Measurements from ENCODE around the gene SHB. TPM values are rescaled to one million over a fixed set of nuclear protein-coding genes. Genes with fewer than 3 reads are reported as not detected.

SHB gene
- total RNA-seq, 2 experiments from 2014 or later: 2.8 to 3.2 TPM

DNA sequence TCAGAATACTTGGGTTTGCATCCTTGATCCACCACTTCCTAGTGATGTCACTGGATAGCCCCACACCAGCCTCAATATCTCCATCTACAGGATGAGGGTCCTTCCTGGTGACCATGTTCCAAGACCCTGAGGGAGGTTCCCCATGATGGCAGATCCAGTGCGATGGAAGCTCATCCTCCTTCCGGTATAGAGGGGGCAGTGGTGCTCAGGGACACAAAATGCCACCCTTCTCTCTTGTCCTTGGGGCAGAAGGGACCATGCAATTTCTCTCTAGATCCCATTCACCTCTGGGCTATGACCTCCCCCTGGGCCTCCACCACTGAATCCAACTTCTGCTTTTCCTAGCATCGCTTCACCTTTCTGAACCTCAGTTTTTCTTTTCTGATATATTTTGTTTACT lies 159.7 kb downstream of the SHB start:
- intact Hi-C loops (cut with micrococcal nuclease): no loop called here
- Mint-ChIP-seq H3K9me3 (no peaks in the 10 kb centered on the region), H3K36me3 (ENCODE audit: low read depth) (no peaks in the 10 kb centered on the region), H3K4me1 (ENCODE audit: low read depth) (peaks cover 7% of the 10 kb centered on the region), H3K27ac (no peak overlapping the region), H3K4me3 (no peak overlapping the region), H3K27me3 (no peaks in the 10 kb centered on the region)
- ChIA-PET POLR2A (no interaction called here), CTCF (interaction anchor here (2.0 kb wide), 1 partner anchor 179 kb away, joined by 7 read pairs; no protein-coding TSS in a partner anchor)
- TF ChIP-seq, protein P1, sequence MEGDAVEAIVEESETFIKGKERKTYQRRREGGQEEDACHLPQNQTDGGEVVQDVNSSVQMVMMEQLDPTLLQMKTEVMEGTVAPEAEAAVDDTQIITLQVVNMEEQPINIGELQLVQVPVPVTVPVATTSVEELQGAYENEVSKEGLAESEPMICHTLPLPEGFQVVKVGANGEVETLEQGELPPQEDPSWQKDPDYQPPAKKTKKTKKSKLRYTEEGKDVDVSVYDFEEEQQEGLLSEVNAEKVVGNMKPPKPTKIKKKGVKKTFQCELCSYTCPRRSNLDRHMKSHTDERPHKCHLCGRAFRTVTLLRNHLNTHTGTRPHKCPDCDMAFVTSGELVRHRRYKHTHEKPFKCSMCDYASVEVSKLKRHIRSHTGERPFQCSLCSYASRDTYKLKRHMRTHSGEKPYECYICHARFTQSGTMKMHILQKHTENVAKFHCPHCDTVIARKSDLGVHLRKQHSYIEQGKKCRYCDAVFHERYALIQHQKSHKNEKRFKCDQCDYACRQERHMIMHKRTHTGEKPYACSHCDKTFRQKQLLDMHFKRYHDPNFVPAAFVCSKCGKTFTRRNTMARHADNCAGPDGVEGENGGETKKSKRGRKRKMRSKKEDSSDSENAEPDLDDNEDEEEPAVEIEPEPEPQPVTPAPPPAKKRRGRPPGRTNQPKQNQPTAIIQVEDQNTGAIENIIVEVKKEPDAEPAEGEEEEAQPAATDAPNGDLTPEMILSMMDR (IDR thresholded peaks at IDR 0.05): no peak
- ATAC-seq (no peak), DNase-seq (no peak)

DNA sequence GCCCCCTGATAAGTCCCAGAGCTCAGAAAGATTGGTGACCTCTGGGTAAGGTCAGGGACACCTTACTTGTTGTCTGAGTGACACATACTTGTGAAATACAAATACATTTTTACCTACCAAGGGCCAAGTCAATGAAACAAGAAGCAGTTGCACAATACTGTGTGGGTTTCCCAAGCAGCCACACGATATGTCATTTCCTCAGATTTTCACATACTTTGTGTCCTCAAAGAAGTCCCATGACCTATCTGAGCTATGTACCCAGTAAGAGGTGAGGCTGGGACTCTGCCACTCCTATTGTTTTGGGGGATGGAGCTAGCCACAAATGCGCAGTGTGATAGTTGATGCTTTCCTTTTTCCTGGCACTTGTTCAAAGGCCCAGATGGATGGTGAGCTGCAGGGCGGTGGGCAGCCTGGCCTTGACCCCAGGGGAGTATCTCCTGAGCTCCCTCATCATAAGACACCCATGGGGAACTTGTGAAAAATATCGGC lies 160.3 kb downstream of the SHB start:
- peaks cover 7% of the 10 kb centered on the region for H3K4me1 Mint-ChIP-seq (ENCODE audit: low read depth)
- ATAC-seq (no peak), DNase-seq (no peak)
- H3K27ac Mint-ChIP-seq: no peak overlapping the region
- ChIA-PET POLR2A (no interaction called here), CTCF (interaction anchor here (0.7 to 2.0 kb wide), 3 partner anchors 161 to 251 kb away, joined by 3 to 7 read pairs (median 5); no protein-coding TSS in a partner anchor)
- intact Hi-C loops (cut with micrococcal nuclease): no loop called here
- H3K4me3 Mint-ChIP-seq: no peak overlapping the region
- no peaks in the 10 kb centered on the region for H3K27me3 Mint-ChIP-seq
- H3K36me3 Mint-ChIP-seq (ENCODE audit: low read depth): no peaks in the 10 kb centered on the region
- H3K9me3 Mint-ChIP-seq: no peaks in the 10 kb centered on the region
- TF ChIP-seq, protein P1 (IDR thresholded peaks at IDR 0.05): no peak

DNA sequence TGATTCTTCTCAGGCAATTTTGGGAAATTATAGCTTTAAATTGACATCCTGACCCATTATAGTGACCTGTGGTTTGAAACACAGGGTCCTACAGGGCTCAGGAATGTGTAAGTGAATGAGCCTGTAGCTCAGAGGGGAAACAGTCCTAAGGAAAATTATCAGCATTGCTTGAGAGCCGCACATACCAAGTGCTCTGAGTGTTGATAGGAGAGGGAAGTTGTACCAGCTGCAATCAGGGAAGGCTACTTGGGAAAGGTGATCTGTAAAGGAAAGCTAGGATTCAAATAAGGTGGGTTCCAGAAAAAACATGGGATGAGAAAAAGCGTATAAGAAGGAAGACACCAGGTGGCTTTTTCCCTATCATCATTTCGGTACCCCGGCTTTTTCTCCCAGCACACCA lies 160.7 kb downstream of the SHB start:
- CTCF ChIA-PET: interaction anchor here (0.7 to 2.0 kb wide), 3 partner anchors 160 to 252 kb away, joined by 3 to 7 read pairs (median 5); no protein-coding TSS in a partner anchor

DNA sequence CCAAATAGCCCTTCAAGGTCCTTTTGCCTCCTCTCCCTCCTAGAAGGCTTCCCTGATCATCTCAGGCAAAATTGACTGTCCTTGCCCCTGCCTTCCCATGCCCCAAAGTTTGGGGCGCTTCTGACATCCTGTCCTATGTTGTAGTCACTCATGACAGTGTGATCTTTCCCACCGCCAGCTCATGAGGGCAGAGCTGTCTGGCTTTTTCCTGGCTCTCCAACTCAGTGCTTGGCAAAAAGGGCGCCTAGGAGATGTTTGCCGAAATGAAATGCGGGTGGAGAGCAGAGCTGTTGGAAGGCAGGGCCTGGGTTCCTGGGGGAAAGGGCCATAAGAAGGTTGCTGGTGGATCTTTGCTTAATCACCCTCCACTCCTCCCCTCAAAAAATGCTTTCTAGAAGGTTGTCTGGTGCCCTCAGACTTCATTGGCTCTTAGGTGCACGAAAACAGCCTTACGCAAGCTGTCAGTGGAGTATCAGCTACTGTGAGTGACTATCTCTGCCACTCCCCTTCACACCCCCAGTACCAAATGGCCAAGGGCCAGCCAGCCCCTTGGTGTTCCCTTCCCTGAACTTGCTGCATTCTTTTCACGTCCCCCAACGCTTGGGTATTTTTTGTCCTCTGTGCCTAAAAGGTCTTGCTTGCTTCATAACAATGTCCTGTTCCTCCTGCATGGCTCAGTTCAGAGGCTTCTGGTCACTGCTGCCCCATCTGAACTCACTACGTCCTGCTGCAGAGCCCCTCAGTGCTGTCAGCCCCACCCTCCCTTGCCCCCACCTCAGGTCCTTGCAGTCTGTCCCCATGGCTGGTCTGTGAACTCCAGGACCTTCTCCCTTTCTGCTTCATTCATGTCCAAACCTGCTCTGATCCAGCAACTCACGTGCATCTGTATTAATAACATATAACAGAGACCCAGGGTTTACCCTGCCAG lies 162.5 kb downstream of the SHB start:
- Mint-ChIP-seq H3K4me1 (ENCODE audit: low read depth) (peaks cover 20% of the 10 kb centered on the region), H3K9me3 (no peaks in the 10 kb centered on the region), H3K4me3 (no peak overlapping the region), H3K36me3 (ENCODE audit: low read depth) (no peaks in the 10 kb centered on the region), H3K27ac (no peak overlapping the region), H3K27me3 (no peaks in the 10 kb centered on the region)
- intact Hi-C loops (cut with micrococcal nuclease): no loop called here
- no peak for DNase-seq
- ATAC-seq: no peak
- TF ChIP-seq, protein P1 (IDR thresholded peaks at IDR 0.05): no peak
- ChIA-PET POLR2A (no interaction called here), CTCF (interaction anchor here (1.5 kb wide), 1 partner anchor 9 kb away, joined by 7 read pairs; no protein-coding TSS in a partner anchor)

More for the DNA sequence above, 160.7 kb downstream of the SHB start:
- no peaks in the 10 kb centered on the region for H3K36me3 Mint-ChIP-seq (ENCODE audit: low read depth)
- TF ChIP-seq, protein P1 (IDR thresholded peaks at IDR 0.05): no peak
- ATAC-seq (no peak), DNase-seq (no peak)
- H3K27ac Mint-ChIP-seq: no peak overlapping the region
- H3K9me3 Mint-ChIP-seq: no peaks in the 10 kb centered on the region
- POLR2A ChIA-PET: no interaction called here
- no peaks in the 10 kb centered on the region for H3K27me3 Mint-ChIP-seq
- H3K4me3 Mint-ChIP-seq: no peak overlapping the region
- peaks cover 7% of the 10 kb centered on the region for H3K4me1 Mint-ChIP-seq (ENCODE audit: low read depth)
- intact Hi-C loops (cut with micrococcal nuclease): no loop called here

DNA sequence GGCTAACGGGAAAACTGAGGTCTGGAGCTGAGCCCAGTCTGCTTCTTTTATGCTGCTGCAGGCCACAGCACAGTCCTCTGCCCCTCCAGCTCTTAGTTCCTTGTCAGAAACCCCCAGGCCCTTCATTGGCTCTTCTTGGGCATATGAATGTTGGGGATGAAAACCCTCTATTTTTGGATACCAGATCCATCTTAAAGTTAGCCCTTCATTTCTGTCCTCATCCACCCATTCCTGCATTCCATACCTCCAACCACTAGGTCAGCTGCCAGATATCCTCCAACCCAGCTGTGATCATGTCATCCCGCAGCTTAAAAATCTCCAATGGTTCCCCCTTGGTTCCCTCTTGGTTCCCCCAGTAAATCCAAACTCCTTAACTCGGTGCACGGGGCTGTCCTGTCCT lies 163.3 kb downstream of the SHB start:
- Mint-ChIP-seq H3K27me3 (no peaks in the 10 kb centered on the region), H3K4me3 (no peak overlapping the region), H3K36me3 (ENCODE audit: low read depth) (no peaks in the 10 kb centered on the region), H3K9me3 (no peaks in the 10 kb centered on the region), H3K4me1 (ENCODE audit: low read depth) (peaks cover 21% of the 10 kb centered on the region), H3K27ac (no peak overlapping the region)
- ChIA-PET CTCF (interaction anchor here (1.1 to 1.5 kb wide), 2 partner anchors 10 to 182 kb away, joined by 4 to 7 read pairs; no protein-coding TSS in a partner anchor), POLR2A (interaction anchor here (1.4 to 1.7 kb wide), 2 partner anchors 8 to 29 kb away, joined by 5 read pairs; no protein-coding TSS in a partner anchor)
- ATAC-seq (no peak), DNase-seq (no peak)
- TF ChIP-seq, protein P1 (IDR thresholded peaks at IDR 0.05): no peak
- intact Hi-C loops (cut with micrococcal nuclease): no loop called here
